PC-3 (cell line): ENCODE results near the gene TRIM44. TPM values are rescaled to one million over a fixed set of nuclear protein-coding genes. Genes with fewer than 3 reads are reported as not detected.

ENCODE experiments used
- ATAC-seq: fragments of 200-7000 bp; cut with Tn5 transposase; 2 replicates; pipeline ENCODE4 v1.9.1; 2020; ENCODE audit warnings: mild to moderate bottlenecking, moderate library complexity
- BruUV-seq: library from RNA; stranded (reverse); fragments of 400-500 nt; replicated peaks from 2 replicates; lab custom pipeline; 2021; lab: Mats Ljungman, UMichigan
- CTCF ChIA-PET: fragments of 300-600 bp; sonication (Branson Sonifier 250); formaldehyde crosslinking; loops from one replicate; lab custom pipeline; 2022; ENCODE audit warnings: antibody characterized with exemption; lab: Charles Lee
- POLR2A ChIA-PET: fragments of 300-600 bp; sonication (Branson Sonifier 250); formaldehyde crosslinking; loops from one replicate; lab custom pipeline; 2022; ENCODE audit warnings: antibody characterized with exemption; ENCODE audit not compliant: unreplicated experiment; lab: Charles Lee
- DNase-seq: peaks from one replicate; pipeline ENCODE4 v3.0.0-alpha.2; 2015
- H2AFZ ChIP-seq: fragments of 300-600 bp; sonication (generic); 2 replicates; pipeline ENCODE4 v1.6.0; 2016; ENCODE audit warnings: antibody characterized with exemption, low read length
- H3F3A ChIP-seq: fragments of 300-600 bp; sonication (generic); one replicate; pipeline ENCODE4 v1.6.0; 2017; ENCODE audit warnings: antibody characterized with exemption, low read length, control low read depth, mild to moderate bottlenecking; ENCODE audit not compliant: unreplicated experiment
- H3K27ac ChIP-seq: fragments of 300-600 bp; sonication (generic); 2 replicates; pipeline ENCODE4 v1.5.1; 2016; ENCODE audit warnings: mild to moderate bottlenecking, low read length
- H3K27me3 ChIP-seq: fragments of 300-600 bp; sonication (generic); 2 replicates; pipeline ENCODE4 v1.6.1; 2016; ENCODE audit warnings: low read length, mixed read lengths
- H3K36me3 ChIP-seq: fragments of 300-600 bp; sonication (generic); 2 replicates; pipeline ENCODE4 v1.6.1; 2016; ENCODE audit warnings: low read depth, mixed run types, low read length, mixed read lengths
- H3K4me1 ChIP-seq: fragments of 300-600 bp; sonication (generic); 2 replicates; pipeline ENCODE4 v1.5.1; 2016; ENCODE audit warnings: low read length; ENCODE audit not compliant: insufficient read depth
- H3K4me2 ChIP-seq: fragments of 300-600 bp; sonication (generic); 2 replicates; pipeline ENCODE4 v1.6.0; 2016; ENCODE audit warnings: low read length
- H3K4me3 ChIP-seq: fragments of 300-600 bp; sonication (generic); 2 replicates; pipeline ENCODE4 v1.5.1; 2016; ENCODE audit warnings: mild to moderate bottlenecking, low read length, mixed read lengths
- H3K79me2 ChIP-seq: fragments of 300-600 bp; sonication (generic); 2 replicates; pipeline ENCODE4 v1.6.1; 2017; ENCODE audit warnings: low read length, mixed read lengths
- H3K9ac ChIP-seq: fragments of 300-600 bp; sonication (generic); 2 replicates; pipeline ENCODE4 v1.6.0; 2016; ENCODE audit warnings: mild to moderate bottlenecking, low read length
- H3K9me2 ChIP-seq: fragments of 300-600 bp; sonication (generic); replicated peaks from 2 replicates; pipeline ENCODE4 v1.6.1; 2016; ENCODE audit warnings: mixed run types, low read length, mixed read lengths
- H3K9me3 ChIP-seq: fragments of 300-600 bp; sonication (generic); 2 replicates; pipeline ENCODE4 v1.6.1; 2016; ENCODE audit warnings: low read length, mixed read lengths
- H4K20me1 ChIP-seq: fragments of 300-600 bp; sonication (generic); 2 replicates; pipeline ENCODE4 v1.6.1; 2016; ENCODE audit warnings: low read length, mixed read lengths
- CTCF ChIP-seq: fragments of 300-600 bp; sonication (generic); conservative IDR thresholded peaks from 2 replicates; pipeline ENCODE4 v1.5.1; 2017; ENCODE audit warnings: antibody characterized with exemption, low read depth, mild to moderate bottlenecking, low read length
- EZH2 ChIP-seq: fragments of 300-600 bp; sonication (generic); IDR thresholded peaks from one replicate; pipeline ENCODE4 v1.6.1; 2017; ENCODE audit warnings: antibody characterized with exemption, mild to moderate bottlenecking, low read length; ENCODE audit not compliant: unreplicated experiment
- EZH2phosphoT487 ChIP-seq: fragments of 300-600 bp; sonication (generic); IDR thresholded peaks from 2 replicates; pipeline ENCODE4 v1.6.1; 2018; ENCODE audit warnings: mild to moderate bottlenecking, antibody characterized with exemption, low read length, borderline replicate concordance
- intact Hi-C: fragments of 100-400 bp; cut with micrococcal nuclease; formaldehyde crosslinking; loops from 2 replicates; pipeline ENCODE4 v1.9.0; 2023
- total RNA-seq: library from RNA; depleted of rRNA; stranded (reverse); fragments of >200 nt; gene quantifications from 2 replicates; pipeline ENCODE4 v1.2.3, GENCODE V29; 2014

Gene TRIM44
- total RNA-seq, 1 experiment from 2014 or later = 14.0 TPM

GRCh38 chr11:35623621-35624168 lies 38.9 kb upstream of the TRIM44 start:
- Histone ChIP-seq H3K4me1 (peaks cover 38% of the 10 kb centered on the region), H3K27ac (peak overlapping the region; percentile 30), H2AFZ (peak overlapping the region; percentile 53), H3K27me3 (no peaks in the 10 kb centered on the region), H3K9me2 (no peaks in the 10 kb centered on the region), H4K20me1 (peaks cover 7% of the 10 kb centered on the region), H3K36me3 (no peaks in the 10 kb centered on the region), H3K9me3 (no peaks in the 10 kb centered on the region), H3K4me2 (peak overlapping the region; percentile 68), H3K9ac (no peak overlapping the region), H3K79me2 (peaks cover 38% of the 10 kb centered on the region), H3K4me3 (peak overlapping the region; percentile 19; the same call in 1 of the 2 replicates), H3F3A (no peaks in the 10 kb centered on the region)
- POLR2A ChIA-PET = no interaction called here
- DNase-seq (peak; percentile 92), ATAC-seq (peak; percentile 63)
- CTCF ChIA-PET = interaction anchor here (0.9 to 1.3 kb wide), 2 partner anchors 138 to 198 kb away, joined by 3 to 9 read pairs; no protein-coding TSS in a partner anchor
- TF ChIP-seq CTCF (no peak), EZH2phosphoT487 (no peak), EZH2 (no peak)
- intact Hi-C loops = loop anchor here (5.0 kb wide), 1 partner anchor 329 kb away; no protein-coding TSS in a partner anchor
- no TSS peak for BruUV-seq

- Histone ChIP-seq H3K79me2 (peaks cover 31% of the 10 kb centered on the region), H2AFZ (no peak overlapping the region), H3K4me1 (peaks cover 44% of the 10 kb centered on the region), H3K27ac (peak overlapping the region; percentile 30), H4K20me1 (peaks cover 7% of the 10 kb centered on the region), H3F3A (no peaks in the 10 kb centered on the region), H3K4me2 (peak overlapping the region; percentile 68), H3K9ac (no peak overlapping the region), H3K9me2 (no peaks in the 10 kb centered on the region), H3K27me3 (no peaks in the 10 kb centered on the region), H3K36me3 (no peaks in the 10 kb centered on the region), H3K4me3 (no peak overlapping the region), H3K9me3 (no peaks in the 10 kb centered on the region)
- POLR2A ChIA-PET = no interaction called here
- intact Hi-C loops = loop anchor here (5.0 kb wide), 1 partner anchor 328 kb away; no protein-coding TSS in a partner anchor
- DNase-seq = no peak
- CTCF ChIA-PET = interaction anchor here (0.9 to 1.3 kb wide), 2 partner anchors 139 to 197 kb away, joined by 3 to 9 read pairs; no protein-coding TSS in a partner anchor
- TF ChIP-seq CTCF = no peak
- TF ChIP-seq EZH2 = no peak
- TF ChIP-seq EZH2phosphoT487 = no peak
- BruUV-seq = no TSS peak
- no peak for ATAC-seq
Observed at GRCh38 chr11:35624316-35624715, 38.3 kb upstream of the TRIM44 start.

GRCh38 chr11:35624781-35625180 lies 37.8 kb upstream of the TRIM44 start:
- H3K36me3 ChIP-seq = no peaks in the 10 kb centered on the region
- TF ChIP-seq EZH2 (no peak), CTCF (no peak), EZH2phosphoT487 (no peak)
- POLR2A ChIA-PET = no interaction called here
- CTCF ChIA-PET = interaction anchor here (1.2 kb wide), 1 partner anchor 197 kb away, joined by 4 read pairs; no protein-coding TSS in a partner anchor
- no peaks in the 10 kb centered on the region for H3F3A ChIP-seq
- DNase-seq (no peak), ATAC-seq (no peak)
- intact Hi-C loops = loop anchor here (5.0 kb wide), 1 partner anchor 328 kb away; no protein-coding TSS in a partner anchor
- H3K79me2 ChIP-seq = peaks cover 27% of the 10 kb centered on the region
- H4K20me1 ChIP-seq = peaks cover 7% of the 10 kb centered on the region
- H3K27me3 ChIP-seq = no peaks in the 10 kb centered on the region
- no peak overlapping the region for H3K27ac ChIP-seq
- H2AFZ ChIP-seq = no peak overlapping the region
- no peaks in the 10 kb centered on the region for H3K9me2 ChIP-seq
- BruUV-seq = no TSS peak
- no peaks in the 10 kb centered on the region for H3K9me3 ChIP-seq
- H3K4me1 ChIP-seq = peaks cover 49% of the 10 kb centered on the region
- no peak overlapping the region for H3K9ac ChIP-seq
- H3K4me3 ChIP-seq = no peak overlapping the region
- no peak overlapping the region for H3K4me2 ChIP-seq
